Islet precursor cell (in vitro differentiated cells): ENCODE results near the gene AKTIP.

Experiments used
- DNase-seq: peaks from one replicate; pipeline ENCODE4 v3.0.0-alpha.2; 2018

AKTIP gene

GRCh38 chr16:53476867-53477266, 26.1 kb downstream of the AKTIP start:
- no peak for DNase-seq

GRCh38 chr16:53465606-53466280, 37.3 kb downstream of the AKTIP start:
- no peak for DNase-seq

- DNase-seq: no peak
These were observed 44.4 kb downstream of the AKTIP start for GRCh38 chr16:53458635-53459034.

GRCh38 chr16:53457670-53458069, 45.3 kb downstream of the AKTIP start:
- DNase-seq: no peak

GRCh38 chr16:53456625-53457024, 46.4 kb downstream of the AKTIP start:
- no peak for DNase-seq

GRCh38 chr16:53453928-53454327, 49.1 kb downstream of the AKTIP start:
- DNase-seq: no peak

- DNase-seq: no peak
These were observed 53.0 kb downstream of the AKTIP start for GRCh38 chr16:53449816-53450517.

- DNase-seq: no peak
These were observed 56.9 kb downstream of the AKTIP start for GRCh38 chr16:53446090-53446489.

GRCh38 chr16:53445534-53445933, 57.5 kb downstream of the AKTIP start:
- no peak for DNase-seq
